GM12891 (cell line): ENCODE measurements around the gene CUL4A.

Experiments used
- DNase-seq: peaks from one replicate; pipeline ENCODE4 v3.0.0; 2011; ENCODE audit warnings: low spot score; ENCODE audit not compliant: insufficient read length
- FAIRE-seq: peaks from 2 replicates; lab custom pipeline; 2011; peaks lifted over from hg19 to GRCh38; lab: Jason Lieb, UNC
- PAX5 ChIP-seq: IDR thresholded peaks from 2 replicates; pipeline ENCODE4 v1.6.1; 2011; ENCODE audit warnings: low read length, moderate library complexity, mild to moderate bottlenecking; ENCODE audit not compliant: insufficient read depth, severe bottlenecking
- POLR2A ChIP-seq: IDR thresholded peaks from 2 replicates; pipeline ENCODE4 v1.6.1; 2011; ENCODE audit warnings: low read depth, low read length, control low read depth
- POLR2AphosphoS5 ChIP-seq: IDR thresholded peaks from 2 replicates; pipeline ENCODE4 v1.6.1; 2011; ENCODE audit warnings: low read depth, low read length, control low read depth
- POU2F2 ChIP-seq: IDR thresholded peaks from 2 replicates; pipeline ENCODE4 v1.6.1; 2011; ENCODE audit warnings: low read depth, mild to moderate bottlenecking, control low read depth, low read length, moderate library complexity
- SPI1 ChIP-seq: IDR thresholded peaks from 2 replicates; pipeline ENCODE4 v1.6.1; 2011; ENCODE audit warnings: low read depth, low read length, control low read depth
- TAF1 ChIP-seq: IDR thresholded peaks from 2 replicates; pipeline ENCODE4 v1.6.1; 2011; ENCODE audit warnings: low read depth, low read length, control low read depth

CUL4A gene

DNA sequence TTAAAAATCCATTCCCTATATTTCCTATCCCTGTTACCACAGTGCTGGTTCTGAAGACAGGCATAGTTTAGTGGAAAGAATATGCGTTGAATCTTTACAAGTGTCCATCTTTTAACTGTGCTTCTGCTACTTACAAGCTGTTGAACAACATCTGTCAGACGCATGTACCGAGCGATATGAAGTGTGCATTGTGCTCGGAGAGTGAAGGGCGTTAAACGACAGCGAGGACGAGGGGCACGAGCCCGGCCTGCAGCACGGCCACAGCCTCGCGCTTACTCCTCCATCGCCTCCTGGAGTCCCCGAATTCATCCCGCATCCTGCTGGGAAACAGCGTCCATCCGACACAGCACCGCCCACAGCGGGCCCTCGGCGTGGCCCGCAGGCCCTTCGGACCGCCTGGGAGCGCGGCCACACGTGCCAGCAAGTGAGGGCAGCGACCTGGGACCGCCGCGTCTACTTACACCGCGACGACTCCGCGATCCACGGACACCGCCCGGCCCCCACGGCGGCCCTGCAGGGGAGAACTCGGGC, 1.5 kb upstream of the CUL4A start:
- FAIRE-seq (no peak), DNase-seq (no peak)
- no peak for TF ChIP-seq SPI1
- no peak for TF ChIP-seq POU2F2
- TF ChIP-seq TAF1, result no peak
- no peak for TF ChIP-seq PAX5
- TF ChIP-seq POLR2A, result no peak
- no peak; the same call in 1 of the 2 replicates for TF ChIP-seq POLR2AphosphoS5

DNA sequence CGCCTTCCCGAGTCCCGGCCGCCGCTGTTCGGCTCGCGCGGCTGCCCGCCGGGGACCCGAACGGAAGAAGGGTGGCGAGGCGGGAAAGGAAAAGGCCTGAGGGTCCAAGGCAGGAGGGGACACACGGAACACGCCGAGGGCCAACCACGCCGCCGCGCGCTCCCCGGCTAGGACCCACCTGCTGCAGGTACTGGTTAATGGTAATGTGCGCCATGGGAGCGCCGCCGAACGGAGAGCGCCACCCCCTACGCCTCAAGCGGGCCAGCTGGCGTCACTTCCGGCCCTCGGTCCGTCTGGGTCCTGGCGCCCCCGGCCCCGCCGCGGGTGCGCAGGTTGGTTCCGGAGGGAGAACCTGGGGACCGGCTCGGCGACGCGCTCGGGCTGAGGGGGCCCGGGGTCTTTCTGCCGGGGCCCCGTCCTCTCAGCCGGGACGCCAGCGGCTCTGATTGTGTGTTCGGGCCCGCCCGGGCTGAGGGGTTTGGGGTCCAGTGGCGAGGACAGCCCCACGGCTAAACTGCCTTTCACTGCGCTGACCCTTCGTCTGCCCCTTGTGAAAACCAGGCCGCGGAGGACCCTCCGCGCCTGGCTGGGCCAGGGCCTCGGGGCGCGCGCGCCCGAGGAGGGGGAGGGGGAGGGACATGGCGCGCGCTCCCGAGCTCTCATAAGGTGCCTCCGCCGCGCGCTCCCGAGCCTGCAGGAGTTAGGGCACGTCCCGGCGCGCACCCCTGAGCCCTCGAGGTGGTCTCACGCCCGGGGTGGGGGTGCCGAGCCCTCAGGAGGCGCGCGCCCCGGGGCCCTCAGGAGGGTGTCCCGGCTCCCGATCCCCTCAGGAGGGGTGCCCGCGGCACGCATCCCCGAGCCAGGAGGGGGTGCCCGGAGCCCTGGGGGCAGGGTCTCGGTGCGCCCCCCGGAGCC, 735 bp upstream of the CUL4A start, which contains the start of gene PCID2:
TSS of gene PCID2 (minus strand) at position 249 of the 915 bp plus-strand sequence. CDS start at position 214, 35 bp downstream.
- peak; percentile 97 for FAIRE-seq
- DNase-seq, result peak; percentile 88
- TF ChIP-seq POLR2A, result peak; percentile 90
- TF ChIP-seq POU2F2, result peak; percentile 90
- no peak for TF ChIP-seq SPI1
- TF ChIP-seq PAX5, result peak; percentile 52
- peak; percentile 94 for TF ChIP-seq TAF1
- peak; percentile 90 for TF ChIP-seq POLR2AphosphoS5

DNA sequence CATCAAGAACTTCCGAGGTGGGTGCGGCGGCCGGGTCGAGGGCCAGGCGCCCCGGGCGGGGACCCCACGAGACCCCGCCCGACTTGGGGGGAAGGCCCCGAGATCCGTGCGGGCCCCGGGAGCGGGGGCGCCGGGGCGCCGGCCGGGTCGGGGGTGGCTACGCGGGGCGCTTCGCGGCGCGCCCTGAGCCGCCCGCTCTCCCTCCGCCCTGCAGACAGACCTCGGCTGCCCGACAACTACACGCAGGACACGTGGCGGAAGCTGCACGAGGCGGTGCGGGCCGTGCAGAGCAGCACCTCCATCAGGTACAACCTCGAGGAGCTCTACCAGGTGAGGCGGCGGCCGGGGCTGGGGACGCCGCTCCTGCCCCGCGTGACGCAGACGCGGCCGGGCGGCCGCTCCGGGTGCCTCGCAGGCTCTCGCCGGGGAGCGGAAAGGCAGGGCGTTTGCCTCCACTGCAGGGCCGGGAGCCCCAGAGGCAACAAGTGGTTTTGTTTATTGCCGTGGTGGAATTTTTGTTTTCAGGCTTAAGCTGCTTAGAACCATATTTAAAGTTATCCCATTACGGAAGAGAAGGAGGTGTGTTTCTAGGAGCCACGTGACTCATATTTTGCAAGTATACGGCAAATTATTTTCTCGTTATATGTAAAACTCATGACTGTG, 477 bp downstream of the CUL4A start:
- FAIRE-seq (peak; percentile 91), DNase-seq (peak; percentile 37)
- TF ChIP-seq POLR2AphosphoS5 (peak; percentile 43), TAF1 (no peak)

DNA sequence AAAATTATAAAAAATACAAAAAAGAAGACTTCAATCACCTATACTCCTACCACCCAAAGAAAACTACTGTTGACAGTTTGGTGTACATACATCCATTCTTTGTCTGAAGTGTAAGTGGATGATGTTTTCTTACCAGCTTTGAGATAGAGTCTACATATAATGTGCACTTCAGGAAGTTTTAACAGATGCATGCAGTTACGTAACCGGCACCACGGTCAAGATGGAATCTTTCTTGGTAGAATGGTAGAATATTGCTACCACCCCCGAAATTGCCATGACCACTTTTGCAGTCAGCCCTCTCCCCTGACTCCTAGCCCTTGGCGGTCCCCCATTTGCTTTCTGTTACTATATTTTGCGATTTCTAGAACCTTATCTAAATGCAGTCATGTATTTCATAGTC, 1.4 kb downstream of the CUL4A start:
- FAIRE-seq (peak; percentile 55), DNase-seq (no peak)
- TF ChIP-seq PAX5 (no peak), SPI1 (no peak)

DNA sequence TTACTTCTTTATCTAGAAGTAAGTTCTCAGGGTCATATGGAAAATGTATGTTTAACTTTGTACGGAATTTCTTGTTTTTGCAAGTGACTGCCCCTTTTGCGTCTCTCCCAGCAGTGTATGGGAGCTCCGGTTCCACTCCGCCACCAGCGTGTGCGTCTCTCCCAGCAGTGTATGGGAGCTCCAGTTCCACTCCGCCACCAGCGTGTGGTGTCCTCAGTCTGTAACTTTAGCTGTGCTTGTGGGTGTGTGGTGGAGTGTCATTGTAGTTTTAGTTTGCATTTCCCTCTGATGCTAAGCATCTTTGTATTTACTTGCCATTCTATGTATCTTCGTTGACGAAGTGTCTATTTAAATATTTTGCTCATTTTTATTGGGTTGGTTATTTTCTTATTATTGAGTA, 2.4 kb downstream of the CUL4A start:
- DNase-seq (no peak), FAIRE-seq (peak; percentile 16)
- no peak for TF ChIP-seq POLR2A
- TF ChIP-seq POU2F2, result no peak
- no peak for TF ChIP-seq PAX5
- no peak for TF ChIP-seq SPI1
- TF ChIP-seq POLR2AphosphoS5, result no peak
- no peak for TF ChIP-seq TAF1

DNA sequence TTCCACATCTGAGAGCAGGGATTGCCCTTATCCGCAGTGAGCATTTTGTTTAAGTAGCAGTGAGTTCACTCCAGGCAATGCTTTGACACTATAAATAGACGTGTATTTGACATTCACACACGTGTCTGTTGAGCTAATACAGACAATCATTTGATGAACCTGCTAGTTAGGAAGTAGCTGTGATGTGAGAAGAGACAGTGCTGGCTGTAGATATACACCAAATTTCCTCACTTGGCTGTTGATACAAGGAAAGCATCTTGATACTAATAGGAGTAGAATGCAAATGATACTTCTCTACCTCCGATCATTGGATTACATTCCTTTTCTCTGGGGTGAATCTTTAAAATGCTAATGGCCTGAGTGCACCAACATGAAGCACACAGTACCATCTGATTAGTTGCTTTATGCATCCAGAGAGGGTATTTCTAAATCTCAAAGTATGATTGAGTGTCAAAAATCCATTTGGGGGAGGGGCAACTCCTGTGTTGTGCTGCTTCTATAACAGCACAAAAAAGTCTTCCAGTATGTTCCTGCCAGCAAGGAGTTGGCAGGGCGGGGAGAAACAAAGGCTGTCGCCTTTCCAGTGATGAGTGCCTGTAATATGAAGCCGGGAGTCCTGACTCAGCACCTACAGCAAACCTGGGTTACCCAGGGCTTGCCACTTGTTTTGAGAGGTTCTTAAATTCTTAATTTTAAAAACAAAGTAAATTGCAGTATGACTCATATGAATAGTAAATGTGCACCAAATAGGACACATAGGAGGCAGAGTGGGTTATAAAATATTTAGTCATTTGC, 7.0 kb downstream of the CUL4A start:
- no peak for TF ChIP-seq POLR2AphosphoS5
- no peak for TF ChIP-seq PAX5
- DNase-seq (no peak), FAIRE-seq (peak; percentile 66)

DNA sequence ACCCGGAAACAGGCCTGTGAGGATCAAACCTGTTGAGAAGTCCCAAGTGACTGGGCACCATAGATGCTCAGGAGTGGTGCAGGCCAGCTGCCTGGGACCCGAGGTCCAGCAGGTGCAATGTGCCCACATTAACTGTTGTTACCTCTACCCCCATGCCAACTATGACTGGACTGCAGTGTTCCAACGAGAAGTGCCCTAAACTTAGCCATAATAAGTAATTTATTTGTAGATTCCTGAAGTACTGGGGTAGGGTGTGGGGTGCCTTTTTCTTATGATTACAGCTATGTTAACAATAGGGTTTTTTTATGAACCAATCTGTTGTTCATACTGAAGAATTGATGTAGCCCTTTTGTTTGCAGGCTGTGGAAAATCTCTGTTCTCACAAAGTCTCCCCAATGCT, 9.2 kb downstream of the CUL4A start:
- no peak for DNase-seq
- no peak for FAIRE-seq
- no peak for TF ChIP-seq POLR2A

DNA sequence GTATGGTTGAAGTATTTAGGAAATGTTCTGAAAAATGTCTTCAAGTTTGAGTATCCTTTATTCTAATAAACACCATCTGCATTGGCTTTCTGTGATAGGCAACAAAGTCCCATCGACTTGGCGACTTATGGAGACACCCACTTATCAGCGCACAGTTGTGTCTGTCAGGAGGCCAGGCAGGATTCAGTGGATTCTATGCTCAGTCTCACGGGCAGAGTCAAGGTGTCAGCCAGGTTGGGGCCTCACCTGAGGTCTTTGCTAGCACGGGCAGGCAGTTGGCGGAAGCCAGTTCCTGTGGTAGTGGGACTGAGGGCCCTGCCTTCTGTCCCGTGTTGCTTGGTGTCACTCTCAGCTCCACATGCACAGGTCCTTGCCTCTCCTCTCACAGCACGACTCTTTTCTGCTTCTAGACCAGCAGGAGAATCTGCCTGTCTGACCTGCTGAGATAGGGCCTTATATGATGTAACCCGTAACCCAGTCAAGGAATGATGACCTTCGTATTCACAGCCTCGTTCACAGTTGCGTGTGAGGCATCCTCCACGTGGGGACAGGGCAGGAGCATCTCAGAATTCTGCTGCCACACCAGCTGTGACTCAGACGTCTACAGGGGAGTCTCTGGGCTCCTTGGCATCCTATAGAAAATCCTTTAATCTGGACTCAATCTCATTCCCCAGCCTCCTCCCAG, 10.0 kb downstream of the CUL4A start:
- FAIRE-seq, result no peak
- TF ChIP-seq POLR2A (no peak), POLR2AphosphoS5 (no peak), POU2F2 (no peak), TAF1 (no peak), PAX5 (no peak), SPI1 (no peak)
- no peak for DNase-seq

DNA sequence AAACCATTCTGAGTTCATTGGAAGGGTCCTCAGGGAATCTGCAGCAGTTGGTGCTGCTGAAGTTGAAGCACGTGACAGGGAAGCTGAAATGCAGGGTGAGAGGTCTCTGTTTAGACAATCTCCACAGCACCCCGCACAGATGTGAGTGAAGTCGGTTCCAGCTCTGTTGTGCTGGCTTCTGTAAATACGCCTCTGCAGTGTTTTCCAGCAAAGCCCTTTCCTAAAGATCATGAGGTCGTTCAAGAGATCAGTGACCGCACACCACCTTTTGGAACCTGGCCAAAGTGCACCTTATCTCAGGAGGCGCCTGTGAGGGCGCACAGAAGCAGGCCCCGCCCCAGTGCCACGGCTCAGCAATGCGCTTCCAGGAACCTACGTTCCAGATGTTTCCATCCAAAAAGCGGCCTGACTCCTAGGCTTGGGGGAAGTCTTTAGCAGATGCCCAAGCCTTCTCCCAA, 10.8 kb downstream of the CUL4A start:
- no peak for FAIRE-seq
- TF ChIP-seq TAF1 (no peak), POU2F2 (no peak), POLR2AphosphoS5 (no peak), POLR2A (no peak), PAX5 (no peak), SPI1 (no peak)

More for the DNA sequence above, 10.8 kb downstream of the CUL4A start:
- no peak for DNase-seq
